Testis (tissue), 2 donors: ENCODE data around the gene WFDC13.

Experiments
- POLR2A ChIP-seq: fragments of 450-650 bp; IDR thresholded peaks from one replicate; pipeline ENCODE4 v1.6.1; 2017; ENCODE audit warnings: antibody characterized with exemption, mild to moderate bottlenecking, moderate library complexity
- TF ChIP-seq, protein P1 (sequence below), 3 experiments: fragments of 450-650 bp in 2 of 3; fragments of 200-600 bp in 1 of 3; sonication (generic) in 1 of 3; IDR thresholded peaks; one replicate each; pipeline ENCODE4 v1.5.1; 2016 to 2019; ENCODE audit warnings: antibody characterized with exemption in 3 of 3, mild to moderate bottlenecking in 2 of 3, moderate library complexity in 1 of 3

DNA sequence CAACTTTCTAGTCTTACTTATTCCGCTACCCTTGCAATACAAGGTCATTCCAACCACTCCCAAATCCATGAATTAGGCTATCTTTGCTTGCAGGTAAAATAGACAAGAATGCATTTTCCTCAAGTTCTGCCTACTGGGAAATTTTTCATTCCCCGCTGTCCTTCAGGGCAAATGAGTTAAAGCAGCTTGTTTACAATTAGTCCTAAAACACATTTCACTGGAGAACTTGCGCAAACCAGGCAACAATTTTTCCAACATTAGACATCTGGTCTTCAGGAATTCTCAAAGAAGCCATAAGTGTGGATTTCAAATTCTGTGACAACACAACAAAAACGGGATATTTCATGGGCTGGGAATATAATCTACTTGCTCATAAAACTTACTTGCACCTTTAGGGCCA, 40.8 kb downstream of the WFDC13 start:
- TF ChIP-seq, protein P1, sequence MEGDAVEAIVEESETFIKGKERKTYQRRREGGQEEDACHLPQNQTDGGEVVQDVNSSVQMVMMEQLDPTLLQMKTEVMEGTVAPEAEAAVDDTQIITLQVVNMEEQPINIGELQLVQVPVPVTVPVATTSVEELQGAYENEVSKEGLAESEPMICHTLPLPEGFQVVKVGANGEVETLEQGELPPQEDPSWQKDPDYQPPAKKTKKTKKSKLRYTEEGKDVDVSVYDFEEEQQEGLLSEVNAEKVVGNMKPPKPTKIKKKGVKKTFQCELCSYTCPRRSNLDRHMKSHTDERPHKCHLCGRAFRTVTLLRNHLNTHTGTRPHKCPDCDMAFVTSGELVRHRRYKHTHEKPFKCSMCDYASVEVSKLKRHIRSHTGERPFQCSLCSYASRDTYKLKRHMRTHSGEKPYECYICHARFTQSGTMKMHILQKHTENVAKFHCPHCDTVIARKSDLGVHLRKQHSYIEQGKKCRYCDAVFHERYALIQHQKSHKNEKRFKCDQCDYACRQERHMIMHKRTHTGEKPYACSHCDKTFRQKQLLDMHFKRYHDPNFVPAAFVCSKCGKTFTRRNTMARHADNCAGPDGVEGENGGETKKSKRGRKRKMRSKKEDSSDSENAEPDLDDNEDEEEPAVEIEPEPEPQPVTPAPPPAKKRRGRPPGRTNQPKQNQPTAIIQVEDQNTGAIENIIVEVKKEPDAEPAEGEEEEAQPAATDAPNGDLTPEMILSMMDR (IDR thresholded peaks at IDR 0.05), result no peak
- no peak for TF ChIP-seq POLR2A
